HG02588 (cell line): Measurements from ENCODE around the gene GAS2L2.

Experiments
- ATAC-seq: cut with Tn5 transposase; IDR thresholded peaks from one replicate; pipeline ENCODE4 v1.9.1; 2021; ENCODE audit warnings: mild to moderate bottlenecking, moderate library complexity; ENCODE audit not compliant: unreplicated experiment

Gene GAS2L2

DNA sequence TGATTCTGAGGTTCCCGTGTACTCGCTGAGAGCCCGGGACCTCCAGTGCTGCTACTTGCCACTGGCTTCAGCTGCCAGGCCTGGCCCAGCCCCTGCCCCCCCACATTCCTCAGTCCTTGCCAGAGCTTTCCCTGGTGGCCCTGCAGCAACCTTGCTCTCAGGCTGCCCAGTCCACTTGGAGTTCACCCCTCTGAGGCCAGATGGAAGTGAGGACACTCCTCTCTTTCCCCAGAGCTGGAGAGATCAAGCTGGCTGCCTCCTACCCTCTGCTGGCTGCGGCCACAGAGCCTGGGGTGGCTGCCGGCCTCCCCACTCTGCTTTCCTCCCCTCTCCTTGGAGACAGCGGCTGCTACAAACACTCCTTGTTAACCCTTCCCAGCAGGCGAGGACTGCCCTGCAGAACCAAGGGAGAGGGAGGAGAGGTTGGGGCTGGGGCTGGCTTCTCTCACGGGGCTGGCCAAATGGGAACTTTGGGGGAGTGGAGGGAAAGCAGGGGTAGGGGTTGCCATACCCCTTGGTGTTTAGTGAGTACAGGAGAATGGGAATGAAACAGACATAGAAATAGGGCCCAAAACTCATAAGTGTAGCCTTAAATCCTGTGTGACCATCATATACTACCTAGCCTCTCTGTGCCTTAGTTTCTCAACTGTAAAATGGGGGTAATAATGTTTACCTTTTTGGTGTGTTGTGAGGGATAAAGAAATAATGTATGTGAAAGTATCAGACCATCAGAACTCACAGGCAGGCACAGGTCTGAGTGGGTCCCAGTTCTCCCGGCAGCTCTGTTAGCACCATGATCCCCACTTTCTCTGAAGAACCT lies at the start of gene GAS2L2:
GAS2L2 (minus strand) TSS at position 295 of the 820 bp plus-strand sequence. CDS start 389 bp downstream, outside the sequence.
- ATAC-seq, result no peak

DNA sequence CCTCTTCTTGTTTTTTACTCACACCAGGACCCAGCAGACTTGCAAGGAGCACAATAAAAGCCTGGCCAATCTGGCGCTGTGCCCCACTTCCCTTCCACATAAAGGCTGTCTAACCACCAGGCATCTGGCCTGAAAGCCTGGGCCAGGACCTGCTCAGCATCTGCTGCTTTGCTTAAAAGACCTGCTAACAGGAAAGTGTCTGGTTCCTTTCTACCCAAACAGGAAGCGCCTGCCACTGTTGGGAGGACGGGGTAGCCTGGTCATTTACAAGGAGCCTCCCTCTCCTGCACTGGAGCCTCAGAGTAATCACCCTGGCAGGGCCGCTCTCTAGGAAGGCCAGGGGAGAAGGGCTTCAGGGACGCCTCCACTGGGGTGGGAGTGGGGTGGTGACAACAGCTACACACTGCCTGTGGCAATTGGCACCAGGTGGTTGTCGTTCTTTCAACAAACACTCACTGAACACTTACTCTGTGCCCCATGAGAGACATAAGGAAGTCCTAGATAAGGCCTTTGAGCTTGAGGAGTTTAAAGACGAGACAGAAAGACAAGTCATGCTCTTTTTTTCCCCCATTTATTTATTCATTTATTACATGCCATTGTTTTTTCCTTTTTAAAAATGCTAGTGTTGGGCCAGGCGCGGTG lies 48.7 kb upstream of the GAS2L2 start:
- no peak for ATAC-seq

DNA sequence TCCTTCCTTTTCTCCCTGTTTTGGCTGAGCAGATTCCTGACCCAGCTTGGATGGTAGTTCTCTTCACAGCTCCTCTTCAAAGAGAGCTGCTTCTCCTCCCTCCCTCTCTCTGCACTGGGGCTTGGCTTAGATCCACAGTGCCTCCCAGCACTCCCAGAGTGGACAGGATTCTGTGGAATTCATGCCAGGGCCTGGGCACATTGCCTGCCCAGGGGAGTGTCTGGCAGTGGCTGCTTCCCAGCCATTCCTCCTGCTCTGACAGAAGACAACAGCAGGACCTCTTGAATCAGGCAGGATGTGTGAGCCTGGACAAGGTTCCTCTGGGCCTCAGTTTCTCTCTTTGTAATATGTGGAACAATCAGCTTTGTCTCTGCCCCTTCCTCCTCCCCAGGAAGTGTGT lies 46.9 kb upstream of the GAS2L2 start:
- ATAC-seq, result no peak

DNA sequence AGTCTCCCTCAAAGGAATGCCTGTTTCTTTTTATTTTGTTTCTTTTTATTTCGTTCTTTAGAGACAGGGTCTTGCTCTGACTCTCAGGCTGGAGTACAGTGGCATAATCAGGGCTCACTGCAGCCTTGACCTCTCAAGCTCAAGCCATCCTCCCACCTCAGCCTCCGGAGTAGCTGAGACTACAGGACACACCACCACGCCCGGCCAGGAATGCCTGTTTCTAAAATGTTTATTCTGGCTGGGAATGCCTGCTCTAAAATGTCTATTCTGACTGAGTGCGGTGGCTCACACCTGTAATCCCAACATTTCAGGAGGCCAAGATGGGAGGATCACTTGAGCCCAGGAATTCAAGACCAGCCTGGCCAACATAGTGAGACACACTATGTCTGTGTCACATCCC lies 44.9 kb upstream of the GAS2L2 start:
- no peak for ATAC-seq

DNA sequence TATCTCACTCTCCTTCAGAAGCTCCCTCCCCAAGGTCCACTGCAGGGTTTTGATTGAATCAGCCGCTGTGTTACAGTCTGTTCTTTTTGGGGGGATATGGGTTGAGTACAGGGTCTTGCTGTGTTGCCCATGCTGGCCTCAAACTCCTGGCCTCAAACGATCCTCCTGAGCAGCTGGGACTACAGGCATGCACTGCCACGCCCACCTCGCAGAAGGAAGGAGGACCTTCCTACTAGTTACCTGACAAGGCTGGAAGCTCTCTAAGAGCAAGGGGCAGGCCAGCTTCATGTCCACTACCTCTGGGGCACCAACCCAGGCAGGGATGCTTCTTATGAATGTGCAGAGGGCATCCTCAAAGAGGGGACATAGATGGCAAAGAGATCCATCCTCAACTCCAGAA lies 44.3 kb upstream of the GAS2L2 start:
- ATAC-seq, result no peak

DNA sequence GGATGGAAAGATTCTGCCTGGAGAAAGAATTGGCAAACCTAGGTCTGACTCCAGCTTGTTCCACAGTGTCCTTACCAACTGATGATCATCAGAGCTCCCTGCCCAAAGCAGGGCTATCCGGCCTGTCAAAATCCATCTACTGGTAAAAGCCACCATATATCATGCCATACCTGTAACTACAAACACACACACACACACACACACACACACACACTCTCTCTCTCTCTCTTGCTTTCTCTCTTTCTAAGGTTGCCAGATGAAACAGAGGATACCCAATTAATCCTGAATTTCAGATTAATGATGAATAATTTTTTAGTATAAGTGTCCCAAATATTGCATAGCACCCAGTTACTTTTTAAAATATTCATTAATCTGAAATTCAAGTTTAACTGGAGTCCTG lies 43.9 kb upstream of the GAS2L2 start:
- ATAC-seq, result no peak

DNA sequence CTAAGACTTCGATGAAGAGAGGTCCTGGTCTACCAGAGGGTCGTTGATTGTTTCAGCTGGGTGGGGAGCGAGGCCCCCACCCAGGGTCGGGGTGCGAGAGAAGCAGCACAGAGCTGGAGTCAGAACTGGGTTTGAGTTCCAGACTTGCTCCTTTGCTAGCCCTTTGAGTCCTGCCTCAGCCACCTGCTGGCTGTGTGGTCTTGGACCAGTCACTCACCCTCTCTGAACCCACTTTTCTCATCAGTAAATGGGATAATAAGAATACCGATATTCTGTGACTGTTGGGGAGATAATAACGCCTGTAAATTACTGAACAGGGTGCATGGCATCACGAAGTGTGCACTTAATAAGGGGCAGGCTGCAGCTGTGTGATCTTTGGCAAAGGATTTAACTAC lies 42.8 kb upstream of the GAS2L2 start:
- ATAC-seq, result no peak

DNA sequence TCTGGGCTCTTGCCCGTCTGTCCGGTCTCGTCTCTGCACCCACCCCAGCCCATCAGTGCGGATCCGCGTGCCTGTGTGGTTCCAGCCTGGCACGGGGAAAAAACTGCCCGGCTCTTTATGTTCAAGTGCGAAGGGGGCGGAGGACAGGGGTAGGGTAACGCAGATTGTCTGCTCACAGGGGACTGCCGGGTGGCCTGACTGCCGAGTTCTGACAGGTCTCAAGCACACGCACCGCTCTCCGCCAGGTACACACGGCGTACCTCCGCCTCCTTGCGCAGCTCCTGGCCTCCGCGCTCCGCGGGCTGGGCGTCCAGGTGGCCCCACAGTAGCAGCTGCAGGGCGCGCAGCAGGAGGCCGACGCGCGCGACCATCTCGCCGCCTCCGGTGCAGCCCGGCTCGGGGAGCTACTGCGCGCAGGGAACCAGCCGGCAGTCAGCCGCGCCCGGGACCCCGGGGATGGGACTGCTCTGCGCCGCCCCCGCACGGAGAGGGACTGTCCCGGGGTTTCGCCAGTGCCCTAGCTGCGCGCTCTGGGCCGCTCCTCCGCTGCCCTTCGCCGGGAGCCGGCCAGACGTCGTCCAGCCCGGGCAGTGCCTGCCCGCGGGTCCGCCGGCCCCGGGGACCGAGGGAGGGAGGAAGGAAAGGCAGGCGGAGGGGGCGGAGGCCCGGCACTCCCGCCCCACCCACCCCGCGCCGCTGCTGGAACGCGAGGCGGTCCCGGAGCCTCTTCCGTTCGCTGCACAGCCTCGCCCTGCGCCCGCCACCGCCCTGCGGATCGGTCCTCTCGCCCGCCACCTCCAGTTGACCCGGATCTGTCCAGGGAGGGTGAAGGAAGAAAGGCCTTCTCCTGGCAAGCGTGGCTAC lies 42.2 kb upstream of the GAS2L2 start, which contains the start of gene MMP28:
MMP28 (minus strand) TSS at position 635 of the 864 bp plus-strand sequence; CDS start at position 371, 264 bp downstream.
- ATAC-seq, result no peak

DNA sequence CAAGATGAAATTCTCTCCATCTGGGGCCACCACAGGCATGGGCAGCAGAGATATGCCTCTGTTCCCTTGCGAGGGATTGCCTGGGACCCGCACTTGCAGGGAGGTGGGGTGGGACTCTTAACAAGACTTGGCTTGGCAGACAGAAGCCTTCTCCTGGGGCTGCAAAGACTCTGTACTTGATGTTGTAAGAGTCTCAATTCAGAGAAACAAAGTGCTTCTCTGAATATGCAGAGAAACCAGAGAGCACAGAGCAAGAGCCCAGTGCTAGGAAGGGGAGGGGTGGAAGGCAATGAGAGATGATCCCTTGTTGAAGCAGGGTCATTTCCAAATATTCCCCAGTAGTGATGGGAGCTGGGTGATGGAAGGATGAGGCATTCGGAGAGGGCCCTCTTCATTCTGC lies 40.2 kb upstream of the GAS2L2 start:
- no peak for ATAC-seq

DNA sequence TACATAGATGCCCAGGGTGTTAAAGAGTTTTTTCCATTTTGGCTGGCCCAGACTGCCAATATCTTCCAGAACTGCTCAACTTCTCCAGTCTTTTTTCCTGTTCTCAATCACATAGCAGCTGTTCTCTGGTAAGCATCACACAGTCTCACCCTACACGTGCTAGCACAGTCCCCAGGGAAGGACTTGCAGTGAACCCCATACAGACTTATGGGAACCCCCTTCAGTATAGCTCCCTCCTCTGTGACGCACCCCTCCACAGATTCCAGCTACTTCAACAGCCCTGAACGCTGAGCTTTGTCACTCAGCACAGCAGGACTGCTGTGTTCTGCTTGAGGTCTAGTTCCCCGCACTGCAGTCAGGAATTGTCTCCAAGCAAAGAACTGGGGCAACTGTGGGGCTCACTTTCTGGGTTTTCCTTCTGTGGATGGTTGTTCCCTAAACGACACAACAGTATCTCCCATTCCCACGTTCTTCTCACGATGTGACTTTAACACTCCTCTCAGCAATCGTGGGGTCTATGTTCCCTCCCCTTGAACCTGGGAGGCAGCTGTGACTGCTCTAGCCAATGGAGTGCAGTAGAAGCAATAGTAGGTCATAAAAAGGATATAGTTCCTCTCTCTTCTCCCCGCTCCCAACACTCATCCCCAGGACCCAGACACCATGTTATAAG lies 38.8 kb upstream of the GAS2L2 start:
- ATAC-seq, result no peak

DNA sequence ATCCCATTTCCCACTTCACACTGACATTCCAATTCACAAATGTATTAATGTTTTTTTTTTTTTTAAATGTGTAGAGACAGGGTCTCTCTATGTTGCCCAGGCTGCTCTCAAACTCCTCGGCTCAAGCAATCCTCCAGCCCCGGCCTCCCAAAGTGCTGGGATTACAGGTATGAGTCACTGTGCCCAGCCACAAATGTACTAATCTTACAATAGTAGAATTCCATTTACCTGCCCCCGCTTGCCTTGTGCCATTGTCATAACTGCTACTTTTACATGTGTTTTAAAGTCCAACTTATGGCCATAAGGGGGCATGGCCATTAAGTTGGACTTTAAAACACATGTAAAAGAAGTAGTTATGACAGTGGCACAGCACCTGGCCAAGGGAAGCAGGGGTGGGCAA lies 37.8 kb upstream of the GAS2L2 start:
- no peak for ATAC-seq

DNA sequence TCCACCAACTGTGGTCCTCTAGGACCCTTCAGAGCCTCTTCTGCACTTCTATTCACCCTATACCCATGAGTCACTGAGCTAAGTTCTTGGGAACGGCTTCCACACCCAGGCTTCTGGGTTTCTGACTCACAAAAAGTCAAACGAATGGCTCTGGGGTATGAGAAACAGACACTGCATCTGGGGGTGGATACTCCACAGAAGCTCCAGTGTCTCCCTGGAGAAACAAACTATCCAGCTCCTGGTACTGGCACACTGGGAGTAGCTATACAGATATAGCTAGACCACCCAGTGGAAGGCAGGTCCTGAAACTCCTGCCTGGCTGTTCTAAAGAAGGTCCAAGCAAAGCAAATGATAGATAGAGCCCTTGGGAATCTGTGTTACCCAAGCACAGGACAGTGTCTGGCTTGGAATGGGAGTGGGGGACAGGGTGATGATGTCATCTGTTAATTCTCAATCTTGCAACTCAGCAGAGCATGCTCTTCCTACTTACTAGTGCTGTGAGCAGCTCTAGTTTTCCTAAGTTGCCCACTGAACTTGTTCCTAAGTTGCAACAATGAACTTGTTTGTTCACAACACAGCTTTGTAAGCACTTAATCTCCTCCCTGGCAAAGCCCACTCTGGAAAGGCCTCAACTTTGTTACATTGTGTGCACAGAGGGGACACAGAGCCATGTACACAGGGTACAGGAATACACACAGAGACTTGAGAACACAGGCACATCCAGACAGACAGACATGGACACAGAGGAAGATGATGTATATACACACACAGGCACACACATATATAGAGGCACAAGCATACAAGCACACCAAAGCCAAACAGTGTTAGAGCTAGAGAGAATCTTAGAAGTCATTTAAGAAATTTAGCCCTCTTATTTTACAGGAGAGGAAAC lies 35.7 kb upstream of the GAS2L2 start:
- ATAC-seq, result no peak

DNA sequence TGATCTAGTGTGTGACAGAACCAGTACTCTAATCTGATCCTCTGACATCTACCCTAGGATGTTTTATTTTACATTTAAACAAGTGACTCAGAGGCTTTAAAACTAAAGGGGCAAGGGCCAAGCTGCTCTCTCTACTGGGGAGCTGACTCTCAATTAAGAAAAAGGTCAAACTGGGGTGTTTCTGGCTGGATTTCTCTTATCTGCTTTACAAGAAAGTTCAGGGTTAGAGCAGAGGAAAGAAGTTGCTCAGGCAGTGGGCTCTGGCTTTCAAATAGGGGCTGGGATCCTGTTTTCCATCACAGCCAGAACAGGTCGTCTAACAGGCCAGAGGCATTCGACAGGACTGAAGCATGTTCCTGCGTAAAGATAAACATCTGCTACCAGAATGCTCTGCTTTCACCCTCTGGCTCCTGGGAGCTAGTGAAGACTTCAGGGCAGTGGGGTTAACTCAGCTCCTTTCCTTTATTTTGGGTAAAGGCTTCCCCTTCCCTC lies 33.9 kb upstream of the GAS2L2 start:
- ATAC-seq, result no peak

DNA sequence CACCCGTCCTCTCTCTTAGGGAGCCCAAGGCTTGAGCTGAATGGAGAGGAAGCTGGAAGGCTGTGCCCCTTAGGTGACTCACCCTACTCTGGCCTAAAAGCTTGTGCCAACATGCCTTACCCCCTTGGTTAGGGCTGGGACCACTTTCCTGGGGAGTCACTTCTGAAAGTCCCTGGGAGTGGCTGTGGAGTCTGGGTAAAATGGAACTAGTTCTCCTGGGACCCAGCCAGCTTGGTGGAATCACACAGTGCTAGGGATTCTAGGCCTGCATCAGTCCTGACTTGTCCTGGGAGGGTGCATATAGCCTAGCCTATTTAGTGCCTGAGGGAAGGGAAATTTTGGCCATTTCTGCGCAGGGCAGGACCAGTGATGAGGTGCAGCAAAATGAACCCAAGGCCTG lies 31.9 kb upstream of the GAS2L2 start:
- ATAC-seq, result no peak

DNA sequence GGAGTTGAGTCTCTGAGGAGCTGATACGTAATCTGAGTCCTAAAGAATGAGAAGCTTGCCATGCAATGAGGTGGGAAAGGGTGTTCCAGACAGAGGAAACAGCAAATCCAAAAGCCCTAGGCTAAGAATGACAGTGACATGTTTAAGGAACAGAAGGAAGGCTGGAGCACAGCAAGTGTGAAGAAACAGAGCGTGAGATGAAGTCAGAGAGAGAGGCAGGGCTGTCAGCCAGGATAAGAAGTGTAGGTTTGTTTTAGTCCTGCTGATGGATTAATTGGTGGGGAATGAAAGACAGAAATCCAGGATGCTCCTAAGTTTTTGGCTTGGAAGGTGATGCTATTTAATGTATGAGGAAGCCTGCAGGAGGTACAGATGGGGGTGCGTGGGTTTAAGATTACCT lies 27.9 kb upstream of the GAS2L2 start:
- ATAC-seq, result no peak

DNA sequence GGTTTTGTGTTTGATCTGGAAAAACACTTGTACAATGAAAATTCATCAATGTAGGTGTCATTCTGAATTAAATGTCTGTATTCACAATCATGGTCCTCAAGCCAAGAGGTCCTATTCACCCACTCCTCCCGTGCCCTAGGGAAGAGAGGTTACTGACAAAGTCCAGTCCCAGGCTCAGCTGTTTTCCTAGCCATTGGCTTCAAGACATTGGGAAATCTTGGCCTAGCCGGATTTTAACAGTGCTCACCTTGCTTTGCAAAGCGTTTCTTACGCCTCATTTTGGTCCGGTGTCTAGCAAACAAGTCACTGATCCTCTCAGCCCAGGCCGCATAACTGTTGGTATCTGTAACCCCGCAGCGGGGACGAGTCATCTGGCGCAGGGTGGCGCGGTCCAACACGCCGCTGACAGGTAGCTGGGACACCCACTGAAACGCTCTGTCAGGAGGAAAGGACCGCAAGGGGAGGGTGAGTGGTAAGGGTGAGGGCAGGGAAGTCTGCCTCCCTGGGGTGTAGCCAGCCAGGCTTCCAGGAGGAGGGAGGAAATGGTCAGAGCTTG lies 25.7 kb upstream of the GAS2L2 start:
- no peak for ATAC-seq

DNA sequence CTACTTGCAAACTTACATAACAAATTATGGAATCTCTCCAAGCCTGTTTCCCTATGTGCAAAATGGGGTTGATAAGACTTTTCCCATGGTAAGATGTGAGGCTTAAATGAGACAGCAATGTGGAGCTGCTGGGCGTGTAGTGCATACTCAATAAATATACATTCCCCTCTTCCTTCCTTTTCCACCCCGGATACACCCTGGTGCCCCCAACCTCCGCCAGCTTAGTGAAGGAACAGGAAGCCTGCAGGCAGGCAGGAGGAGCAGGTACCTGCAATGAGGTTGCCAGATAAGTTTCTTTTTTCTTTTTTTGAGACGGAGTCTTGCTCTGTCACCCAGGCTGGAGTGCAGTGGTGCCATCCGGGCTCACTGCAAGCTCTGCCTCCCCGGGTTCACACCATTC lies 22.5 kb upstream of the GAS2L2 start:
- no peak for ATAC-seq

DNA sequence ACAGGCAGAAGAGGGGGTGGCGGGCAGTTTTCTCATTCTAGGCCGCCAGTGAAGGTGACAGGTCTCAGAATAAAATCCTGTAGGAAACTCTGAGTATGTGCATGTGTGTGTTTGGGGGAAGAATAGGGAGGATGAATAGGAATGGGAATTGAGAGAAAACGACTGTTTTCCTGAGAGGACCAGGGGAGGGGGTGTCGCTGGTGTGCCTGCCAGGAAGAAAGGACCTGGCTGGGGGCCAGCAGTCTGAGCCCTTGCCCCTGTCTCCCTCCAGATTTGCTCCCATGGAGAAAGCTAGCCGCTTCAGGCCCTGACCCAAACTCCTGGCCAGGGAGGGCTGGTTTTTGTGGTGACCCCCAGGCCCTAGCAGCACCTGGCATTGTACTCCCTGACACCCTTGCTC lies 22.0 kb upstream of the GAS2L2 start:
- ATAC-seq, result no peak

DNA sequence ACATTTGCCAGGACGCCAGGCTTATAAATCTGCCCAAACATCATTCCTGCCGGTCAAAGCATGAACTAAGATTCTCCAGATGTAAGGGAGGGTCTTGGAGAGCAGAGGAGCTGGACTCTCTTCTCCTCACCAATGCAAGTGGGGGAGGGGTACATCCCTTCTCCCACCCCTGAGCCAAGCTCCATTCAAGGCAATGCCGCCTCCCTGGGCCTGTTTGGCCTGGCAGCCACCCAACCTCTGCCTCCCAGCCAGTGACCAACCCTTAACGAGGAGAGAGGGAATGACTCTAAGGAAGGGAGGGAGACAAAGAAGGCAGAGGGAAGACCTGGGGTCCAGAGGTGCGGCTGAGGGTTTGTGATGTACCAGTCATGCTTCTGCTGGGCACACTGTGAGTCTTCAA lies 21.5 kb upstream of the GAS2L2 start:
- ATAC-seq, result no peak
